Measurements from ENCODE around the gene MOGAT1.

DNA sequence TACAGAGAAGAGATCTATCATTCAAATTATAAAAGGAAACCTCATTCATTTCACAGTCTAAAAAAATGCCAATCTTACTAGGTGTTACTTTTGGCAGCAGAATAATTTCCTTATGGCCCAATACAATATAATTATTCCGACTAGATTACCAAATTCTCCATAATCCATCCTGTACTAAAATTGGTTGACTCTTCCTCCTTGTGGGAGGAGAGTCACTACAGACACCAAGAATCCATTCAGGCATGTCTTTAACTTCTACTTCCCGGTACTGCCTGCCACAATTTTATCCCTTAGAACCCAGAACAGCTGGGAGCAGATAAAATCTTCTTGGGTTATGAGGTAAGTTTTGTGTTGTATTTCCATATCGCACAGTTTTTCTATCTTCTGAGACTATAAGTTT is 25.4 kb upstream of the MOGAT1 start:
- TF ChIP-seq CTCF (IDR thresholded peaks at IDR 0.05) (no peak), POLR2A (IDR thresholded peaks at IDR 0.05) (no peak)
